ENCODE results near the gene SERPINB6.
A peak's percentile ranks its signal among the peaks of the same experiment; 100 is the strongest.
"Not testable (repeated sequence)": the region's sequence is repeated elsewhere in the genome, so short reads cannot be mapped to it uniquely, and the experiment has no call there.

The SERPINB6 gene

GRCh38 chr6:2999618-3000557 is 28.5 kb upstream of the SERPINB6 start, which contains the start of gene NQO2:
TSS of gene NQO2 (plus strand) at chr6:2999894. CDS start at chr6:3006553, 6,659 bp downstream.
- peak; percentile 74 to 86 for DNase-seq (ENCODE audit: low read depth in 2 of 2)

GRCh38 chr6:2998998-2999617 is 27.7 kb upstream of the SERPINB6 start:
- DNase-seq (ENCODE audit: low read depth in 2 of 2), result no peak

- not testable (repeated sequence) for DNase-seq (ENCODE audit: low read depth in 2 of 2)
Measured at GRCh38 chr6:2998249-2998997, 27.1 kb upstream of the SERPINB6 start.

- no peak for DNase-seq (ENCODE audit: low read depth in 2 of 2)
Measured at GRCh38 chr6:2993755-2994317, 22.5 kb upstream of the SERPINB6 start.

- DNase-seq (ENCODE audit: low read depth in 2 of 2), result no peak
Measured at GRCh38 chr6:2992330-2992979, 21.1 kb upstream of the SERPINB6 start.

GRCh38 chr6:2990932-2991506 is 19.7 kb upstream of the SERPINB6 start:
- no peak for DNase-seq (ENCODE audit: low read depth in 2 of 2)

GRCh38 chr6:2990248-2990931 is 19.0 kb upstream of the SERPINB6 start:
- no peak for DNase-seq (ENCODE audit: low read depth in 2 of 2)

GRCh38 chr6:2989332-2990247 is 18.2 kb upstream of the SERPINB6 start:
- DNase-seq (ENCODE audit: low read depth in 2 of 2), result peak; percentile 41 to 62

- peak; percentile 53 to 57 for DNase-seq (ENCODE audit: low read depth in 2 of 2)
Measured at GRCh38 chr6:2988426-2989331, 17.3 kb upstream of the SERPINB6 start.

- no peak for DNase-seq (ENCODE audit: low read depth in 2 of 2)
Measured at GRCh38 chr6:2988094-2988425, 16.7 kb upstream of the SERPINB6 start.

GRCh38 chr6:2986722-2987221 is 15.4 kb upstream of the SERPINB6 start:
- no peak for DNase-seq (ENCODE audit: low read depth in 2 of 2)

- no peak for DNase-seq (ENCODE audit: low read depth in 2 of 2)
Measured at GRCh38 chr6:2984738-2985406, 13.5 kb upstream of the SERPINB6 start.

GRCh38 chr6:2982426-2983117 is 11.2 kb upstream of the SERPINB6 start:
- no peak for DNase-seq (ENCODE audit: low read depth in 2 of 2)

- no peak for DNase-seq (ENCODE audit: low read depth in 2 of 2)
Measured at GRCh38 chr6:2980465-2980855, 9.1 kb upstream of the SERPINB6 start.

GRCh38 chr6:2979819-2980464 is 8.6 kb upstream of the SERPINB6 start:
- DNase-seq (ENCODE audit: low read depth in 2 of 2), result no peak

GRCh38 chr6:2978923-2979322 is 7.6 kb upstream of the SERPINB6 start:
- DNase-seq (ENCODE audit: low read depth in 2 of 2), result no peak

Data from stimulated activated CD8-positive, alpha-beta memory T cell treated with anti-CD3 and anti-CD28 coated beads, Interleukin-15, amount 100 ng/mL, for 4 hours (primary cell).